Left kidney (tissue), 2 donors: ENCODE measurements around the gene RPL35. TPM values are rescaled to one million over a fixed set of nuclear protein-coding genes. Genes with fewer than 3 reads are reported as not detected.
"Not testable (repeated sequence)": the region's sequence is repeated elsewhere in the genome, so short reads cannot be mapped to it uniquely, and the experiment has no call there.

Experiments
- DNase-seq: peaks from one replicate; pipeline ENCODE4 v3.0.0-alpha.2; 2013
- polyA plus RNA-seq: library from polyadenylated mRNA; unstranded; fragments of 120-200 nt; gene quantifications from one replicate; pipeline ENCODE4 v1.2.1, GENCODE V29; 2013; ENCODE audit not compliant: insufficient read length

RPL35 gene
- polyA plus RNA-seq, 1 donor = 656 TPM

DNA sequence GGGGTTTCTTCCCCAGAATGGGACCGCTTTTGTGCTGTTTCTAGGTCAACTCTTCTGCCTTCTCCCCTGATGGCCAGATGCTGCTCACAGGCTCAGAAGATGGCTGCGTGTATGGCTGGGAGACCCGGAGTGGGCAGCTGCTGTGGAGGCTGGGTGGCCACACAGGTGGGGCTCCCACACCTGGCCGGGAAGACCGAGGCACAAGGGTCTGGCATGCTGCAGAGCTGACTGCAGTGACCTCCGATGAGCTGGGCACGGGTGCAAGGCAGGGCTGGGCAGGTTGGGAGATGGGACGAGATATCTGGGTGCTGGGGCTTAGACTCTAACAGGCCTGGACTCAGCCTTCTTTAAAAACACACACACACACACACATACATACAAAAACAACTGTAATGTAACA is 7.6 kb downstream of the RPL35 start:
- DNase-seq = no peak

DNA sequence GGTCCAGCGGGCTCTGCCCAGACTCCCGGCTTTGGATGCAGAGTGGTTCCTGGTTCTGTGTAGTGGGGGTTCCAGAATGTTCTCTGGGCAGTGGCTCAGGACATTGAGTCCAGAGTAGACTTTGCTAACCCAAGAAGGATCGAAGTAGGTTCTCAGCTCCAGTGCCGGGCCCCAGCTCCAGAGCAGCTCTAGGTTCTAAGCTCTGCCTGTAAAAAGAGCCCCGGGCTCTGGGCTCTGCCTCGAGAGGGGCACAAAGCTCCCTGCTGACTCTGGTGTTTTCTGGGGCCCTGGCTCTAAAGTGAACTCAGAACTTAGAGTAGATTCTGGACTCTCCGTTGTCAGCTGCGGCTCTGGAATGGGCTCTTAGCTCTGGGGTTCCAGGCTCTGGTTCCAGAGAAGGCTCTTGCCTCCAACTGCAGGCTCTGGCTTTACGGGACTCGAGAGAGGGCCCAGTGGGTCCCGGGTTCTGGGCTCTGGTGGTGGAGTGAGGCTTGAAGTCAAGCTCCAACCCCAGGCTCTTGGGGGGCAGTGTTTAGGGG is 8.1 kb downstream of the RPL35 start:
- no peak for DNase-seq

DNA sequence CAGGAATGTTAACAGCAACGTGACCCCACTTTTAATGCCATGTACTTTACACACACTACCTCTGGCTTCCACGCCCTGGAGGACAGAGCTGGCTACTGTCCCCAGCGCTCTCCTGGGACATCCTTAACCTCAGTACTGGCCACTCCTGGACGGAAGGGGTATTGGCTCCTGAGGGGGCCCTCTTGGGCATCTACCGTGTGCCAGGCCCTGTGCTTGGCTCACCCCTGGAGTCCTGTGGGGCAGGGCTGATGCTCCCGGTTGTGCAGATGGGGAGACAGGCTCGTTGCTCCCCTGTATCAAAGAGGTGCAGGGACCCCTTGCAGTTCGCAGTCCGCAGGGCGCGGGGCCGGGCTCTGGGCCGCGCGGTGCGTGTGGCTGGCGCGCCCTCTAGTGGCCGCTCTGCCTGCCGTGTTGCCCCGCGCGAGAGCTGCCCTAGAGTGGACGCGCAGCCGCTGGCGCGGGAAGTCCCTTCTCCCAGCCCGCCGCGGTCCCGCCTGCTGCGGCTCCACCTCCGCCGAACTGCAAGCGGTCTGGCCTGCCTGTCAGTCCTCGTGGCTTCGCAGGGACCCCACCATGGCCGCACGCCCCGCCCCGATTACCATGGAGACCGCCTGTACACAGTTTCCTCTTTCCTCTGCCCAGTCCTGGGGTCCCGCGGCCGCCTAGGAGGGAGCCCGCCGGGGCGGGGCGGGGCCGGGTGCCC is 8.8 kb downstream of the RPL35 start, which contains the start of gene WDR38:
TSS of gene WDR38 (plus strand) at position 632 of the 703 bp plus-strand sequence. CDS start 72 bp downstream, outside the sequence.
- peak; percentile 53 for DNase-seq

DNA sequence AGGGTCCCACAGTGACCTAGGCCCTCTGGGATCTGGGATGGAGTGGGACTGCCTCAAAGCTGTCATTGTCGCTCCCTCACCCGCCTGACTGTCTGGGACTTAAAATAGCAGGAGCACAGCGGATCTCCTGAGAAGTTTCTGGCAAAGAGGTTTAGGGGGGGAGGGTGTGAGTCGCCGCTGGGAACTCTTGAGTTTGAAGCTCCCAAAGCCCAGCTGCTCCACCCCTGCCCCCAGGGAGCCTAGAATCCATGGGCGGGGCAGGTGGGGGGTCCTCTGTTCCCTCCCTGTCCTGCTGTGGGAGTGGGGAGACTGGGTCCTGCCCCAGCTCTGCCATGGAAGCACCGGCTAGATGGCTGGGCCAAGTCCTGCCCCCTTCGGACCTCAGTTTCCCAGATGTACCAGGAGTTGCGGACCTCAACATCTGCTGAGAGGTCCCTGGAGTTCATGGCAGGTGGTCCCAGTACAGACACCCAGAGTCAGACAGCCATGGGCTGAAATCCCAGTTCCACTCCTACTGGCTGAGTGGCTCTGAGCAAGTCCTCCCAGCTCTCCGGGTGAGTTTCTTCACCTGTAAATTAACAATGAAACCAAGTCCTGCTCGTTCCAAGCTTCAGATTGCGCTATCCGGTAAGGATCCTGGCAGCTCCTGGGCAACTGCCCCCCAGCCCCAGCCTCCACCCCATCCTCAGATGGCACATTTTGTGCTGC is 9.5 kb downstream of the RPL35 start:
- DNase-seq = no peak

DNA sequence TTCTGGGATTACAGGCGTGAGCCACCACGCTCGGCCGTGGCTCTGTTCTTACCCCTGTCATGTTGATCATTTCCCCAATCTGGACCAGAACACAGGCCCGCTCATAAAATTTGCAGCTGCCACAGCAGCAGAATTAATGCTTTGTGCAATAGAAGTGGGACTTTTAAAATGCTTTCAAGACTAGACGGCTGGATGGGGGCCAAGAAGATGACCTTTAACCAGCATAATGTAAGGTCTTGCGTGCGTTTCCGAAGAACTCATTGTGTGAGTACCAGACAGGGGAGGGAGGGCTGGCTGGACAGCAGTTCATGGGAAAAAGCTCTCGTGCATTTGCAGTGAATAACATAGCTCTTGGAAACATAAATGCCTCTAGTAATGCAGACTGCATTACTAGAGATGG is 12.0 kb downstream of the RPL35 start:
- no peak for DNase-seq

DNA sequence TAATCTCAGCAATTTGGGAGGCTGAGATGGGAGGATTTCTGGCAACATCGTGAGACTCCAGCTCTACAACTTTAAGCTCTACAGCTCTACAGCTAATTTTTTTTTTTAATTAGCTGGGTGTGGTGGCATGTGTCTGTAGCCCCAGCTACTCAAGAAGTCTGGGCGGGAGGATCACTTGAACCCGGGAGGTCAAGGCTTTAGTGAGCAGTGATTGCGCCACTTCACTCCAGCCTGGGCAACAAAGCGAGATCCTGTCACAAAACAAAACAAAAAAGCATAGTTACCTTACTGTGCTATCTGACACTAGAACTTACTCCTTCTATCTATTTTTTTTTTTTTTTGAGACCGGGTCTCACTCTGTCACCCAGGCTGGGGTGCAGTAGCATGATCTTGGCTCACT is 14.8 kb downstream of the RPL35 start:
- DNase-seq = no peak

DNA sequence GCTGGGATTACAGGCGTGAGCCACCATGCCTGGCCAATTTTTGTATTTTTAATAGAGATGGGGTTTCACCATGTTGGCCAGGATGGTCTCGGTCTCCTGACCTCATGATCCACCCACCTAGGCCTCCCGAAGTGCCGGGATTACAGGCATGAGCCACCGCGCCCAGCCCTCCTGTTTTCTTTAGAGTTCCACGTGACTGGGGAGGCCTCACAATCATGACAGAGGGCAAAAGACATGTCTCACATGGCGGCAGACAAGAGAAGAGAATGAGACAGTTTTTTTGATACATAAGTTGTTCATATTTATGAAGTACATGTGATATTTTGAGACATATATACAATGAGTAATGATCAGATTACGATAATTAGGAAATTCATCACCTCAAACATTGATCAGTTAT is 15.3 kb downstream of the RPL35 start:
- DNase-seq = not testable (repeated sequence)

DNA sequence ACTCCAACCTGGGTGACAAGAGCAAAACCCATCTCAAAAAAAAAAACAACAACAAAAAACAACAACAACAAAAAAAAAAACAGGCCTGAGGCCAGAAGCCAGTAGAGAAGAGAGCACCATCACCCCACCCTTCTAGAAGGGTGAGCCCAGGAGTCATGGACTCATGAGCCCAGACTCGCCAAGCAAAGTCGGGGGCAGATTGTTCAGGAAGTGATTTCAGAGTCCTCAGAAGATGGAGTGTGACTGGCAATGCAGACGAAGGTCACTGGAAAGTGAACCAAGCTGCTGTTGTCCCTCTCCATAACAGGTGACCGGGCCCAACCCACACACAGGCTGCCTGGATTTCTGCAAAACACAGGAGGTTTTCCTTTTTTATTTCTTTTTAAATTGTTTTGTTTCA is 17.5 kb downstream of the RPL35 start:
- no peak for DNase-seq

DNA sequence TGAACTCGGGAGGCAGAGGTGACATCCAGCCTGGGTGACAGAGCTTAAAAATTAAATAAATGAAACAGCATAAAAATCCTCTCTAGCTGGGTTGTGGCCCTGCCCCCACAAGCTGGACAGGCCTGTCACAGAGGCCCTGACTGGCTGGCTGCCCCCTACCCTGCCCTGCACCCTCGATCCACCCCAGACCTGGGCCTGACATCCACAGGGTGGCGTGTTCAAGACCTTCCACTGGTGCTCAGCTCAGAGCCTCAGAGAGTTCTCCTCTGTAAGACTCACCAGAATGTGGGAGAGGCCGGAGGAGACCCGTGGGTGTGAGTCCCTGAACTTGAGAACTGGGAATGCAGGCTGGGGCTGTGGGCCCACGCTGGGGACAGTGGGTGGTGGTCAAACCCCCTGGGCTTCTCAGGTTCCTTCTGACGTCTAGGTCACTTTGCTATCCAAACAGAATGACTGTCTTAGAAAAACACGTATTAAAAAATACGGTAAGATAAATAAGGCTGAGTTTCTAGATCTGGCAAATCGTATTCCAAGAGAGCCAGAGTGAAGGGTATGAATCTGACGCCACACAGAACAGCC is 18.2 kb downstream of the RPL35 start:
- no peak for DNase-seq

DNA sequence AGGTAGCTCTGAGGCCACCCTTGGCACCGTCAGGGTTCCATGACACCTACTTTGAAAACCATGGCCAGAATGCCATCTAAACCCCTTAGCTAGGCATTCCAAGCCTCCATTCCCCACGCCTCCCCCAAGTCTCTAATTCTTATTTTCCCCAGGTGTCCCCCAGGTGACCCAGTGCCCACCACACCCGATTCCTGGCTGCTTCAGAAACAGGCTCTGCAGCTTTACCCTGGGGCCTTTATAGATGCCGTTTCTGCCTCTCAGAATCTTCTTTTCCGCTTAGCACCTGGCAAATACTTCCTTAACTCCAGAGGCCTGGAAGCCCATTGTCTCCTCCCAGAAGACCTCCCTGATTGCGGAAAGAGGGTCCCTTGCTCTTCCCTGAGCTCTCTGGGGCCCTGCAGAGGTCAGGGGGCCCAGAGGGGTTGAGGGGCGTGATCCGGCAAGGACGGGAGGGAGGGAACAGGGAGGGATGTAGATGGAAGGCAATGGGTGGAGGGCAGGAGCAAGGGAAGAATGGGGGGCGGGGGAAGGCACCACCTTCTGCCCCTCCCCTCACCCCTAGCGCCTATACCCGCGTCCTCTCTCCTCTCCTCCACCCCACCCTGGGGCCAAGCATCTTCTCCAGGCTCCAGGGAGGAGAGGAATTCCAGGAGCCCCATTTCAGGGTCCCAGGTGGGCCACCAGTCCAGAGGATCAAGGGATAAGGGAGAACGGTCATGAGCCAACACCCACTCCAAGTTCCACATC is 20.5 kb downstream of the RPL35 start:
- DNase-seq = no peak

DNA sequence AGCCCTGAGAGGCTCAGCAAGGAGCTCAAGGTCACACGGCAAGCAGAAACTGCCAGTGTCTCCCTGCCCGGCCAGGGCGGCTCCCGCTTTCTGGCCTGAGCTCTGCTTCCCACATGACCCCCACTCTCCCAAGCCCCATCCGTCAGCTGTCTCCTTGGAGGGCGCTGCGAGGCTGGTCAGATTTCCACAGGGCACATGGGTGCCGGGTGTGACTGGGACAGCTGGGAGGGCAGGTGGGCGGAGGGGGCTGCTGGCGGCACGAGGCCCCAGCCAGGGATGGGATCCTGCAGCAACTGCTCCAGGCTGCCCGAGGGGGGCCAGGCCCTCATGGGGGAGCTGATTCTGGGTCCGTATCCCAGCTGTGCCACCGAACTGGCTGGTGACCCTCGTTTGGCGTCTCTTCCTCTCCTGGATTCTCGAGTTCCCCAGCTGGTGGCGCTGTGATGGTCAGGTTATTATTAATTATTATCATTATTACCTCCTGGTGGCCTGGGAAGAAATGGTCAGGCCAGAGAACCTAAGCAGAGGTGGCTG is 21.4 kb downstream of the RPL35 start:
- DNase-seq = no peak

DNA sequence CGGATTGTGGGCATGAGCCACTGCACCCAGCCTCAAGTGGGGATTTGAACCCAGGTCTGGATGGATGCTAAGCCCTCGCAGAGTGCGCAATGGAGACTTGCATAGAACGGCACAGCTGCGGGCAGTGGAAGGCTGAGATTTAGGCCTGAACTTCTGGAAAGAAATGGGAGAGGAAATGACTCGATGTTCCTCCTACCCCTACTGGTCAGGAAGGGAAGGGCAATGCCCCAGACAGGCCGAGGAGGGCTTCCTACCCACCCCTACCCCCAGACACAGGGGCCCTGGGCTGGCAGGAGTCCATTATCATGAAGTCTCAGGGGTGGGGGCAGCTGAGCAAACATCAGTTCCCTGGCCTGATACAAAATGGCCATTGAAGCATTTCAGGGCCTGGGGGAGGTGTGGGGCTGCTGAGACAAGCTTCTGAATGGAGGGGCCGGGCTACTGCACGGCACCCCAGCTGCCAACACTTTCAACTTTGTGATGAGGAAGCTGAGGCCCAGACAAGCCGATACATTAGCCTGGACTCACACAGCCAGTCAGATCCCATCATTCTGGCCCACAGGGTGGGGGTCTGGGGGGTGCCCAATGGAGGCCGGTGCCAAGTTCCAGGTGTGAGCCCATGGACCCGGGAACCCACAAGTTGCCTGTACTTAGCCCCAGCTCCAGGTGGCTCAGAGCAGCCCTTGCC is 22.0 kb downstream of the RPL35 start:
- DNase-seq = no peak

DNA sequence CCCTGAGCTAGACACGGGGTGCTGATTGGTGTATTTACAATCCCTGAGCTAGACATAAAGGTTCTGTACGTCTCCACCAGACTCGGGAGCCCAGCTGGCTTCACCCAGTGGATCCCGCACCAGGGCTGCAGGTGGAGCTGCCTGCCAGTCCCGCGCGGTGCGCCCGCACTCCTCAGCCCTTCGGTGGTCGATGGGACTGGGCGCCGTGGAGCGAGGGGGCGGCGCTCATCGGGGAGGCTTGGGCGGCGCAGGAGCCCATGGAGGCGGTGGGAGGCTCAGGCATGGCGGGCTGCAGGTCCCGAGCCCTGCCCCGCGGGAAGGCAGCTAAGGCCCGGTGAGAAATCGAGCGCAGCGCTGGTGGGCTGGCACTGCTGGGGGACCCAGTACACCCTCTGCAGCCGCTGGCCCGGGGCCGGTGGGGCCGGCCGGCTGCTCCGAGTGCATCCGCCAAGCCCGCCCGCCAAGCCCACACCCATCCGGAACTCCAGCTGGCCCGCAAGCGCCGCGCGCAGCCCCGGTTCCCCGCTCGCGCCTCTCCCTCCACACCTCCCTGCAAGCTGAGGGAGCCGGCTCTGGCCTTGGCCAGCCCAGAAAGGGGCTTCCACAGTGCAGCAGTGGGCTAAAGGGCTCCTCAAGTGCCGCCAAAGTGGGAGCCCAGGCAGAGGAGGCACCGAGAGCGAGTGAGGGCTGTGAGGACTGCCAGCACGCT is 23.0 kb downstream of the RPL35 start:
- DNase-seq = not testable (repeated sequence)

DNA sequence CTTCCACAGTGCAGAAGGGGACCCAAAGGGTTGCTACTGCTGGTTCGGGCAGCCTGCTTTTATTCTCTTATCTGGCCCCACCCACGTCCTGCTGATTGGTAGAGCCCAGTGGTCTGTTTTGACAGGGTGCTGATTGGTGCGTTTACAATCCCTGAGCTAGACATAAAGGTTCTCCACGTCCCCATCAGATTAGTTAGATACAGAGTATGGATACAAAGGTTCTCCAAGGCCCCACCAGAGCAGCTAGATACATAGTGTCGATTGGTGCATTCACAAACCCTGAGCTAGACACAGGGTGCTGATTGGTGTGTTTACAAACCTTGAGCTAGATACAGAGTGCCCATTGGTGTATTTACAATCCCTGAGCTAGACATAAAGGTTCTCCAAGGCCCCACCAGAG is 23.6 kb downstream of the RPL35 start:
- DNase-seq = not testable (repeated sequence)

DNA sequence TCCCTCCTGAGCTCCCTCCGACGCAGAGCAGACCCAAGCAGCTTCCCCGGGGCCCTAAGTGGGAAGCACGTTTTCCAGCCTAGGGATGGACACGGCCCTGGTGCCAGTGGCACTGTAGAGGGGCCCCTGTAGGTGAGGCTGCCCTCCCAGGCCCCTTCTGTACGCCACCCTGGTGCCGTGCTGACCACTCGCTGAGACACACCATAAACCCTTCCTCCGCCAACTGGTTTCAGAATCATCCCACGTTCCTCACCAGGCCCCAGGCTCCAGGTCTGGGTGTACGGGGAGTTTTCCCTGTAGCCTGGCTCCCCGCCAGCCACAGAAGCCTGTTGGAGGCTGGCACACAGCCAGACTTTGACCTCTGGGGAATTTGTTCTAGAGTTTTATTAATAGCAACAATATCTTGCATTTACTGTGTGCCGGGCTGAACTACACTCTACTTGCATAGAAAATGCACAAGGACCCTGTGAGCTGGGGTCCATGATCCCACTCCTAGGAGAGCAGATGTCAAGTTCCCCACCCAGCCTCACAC is 26.7 kb downstream of the RPL35 start:
- peak; percentile 57 for DNase-seq

DNA sequence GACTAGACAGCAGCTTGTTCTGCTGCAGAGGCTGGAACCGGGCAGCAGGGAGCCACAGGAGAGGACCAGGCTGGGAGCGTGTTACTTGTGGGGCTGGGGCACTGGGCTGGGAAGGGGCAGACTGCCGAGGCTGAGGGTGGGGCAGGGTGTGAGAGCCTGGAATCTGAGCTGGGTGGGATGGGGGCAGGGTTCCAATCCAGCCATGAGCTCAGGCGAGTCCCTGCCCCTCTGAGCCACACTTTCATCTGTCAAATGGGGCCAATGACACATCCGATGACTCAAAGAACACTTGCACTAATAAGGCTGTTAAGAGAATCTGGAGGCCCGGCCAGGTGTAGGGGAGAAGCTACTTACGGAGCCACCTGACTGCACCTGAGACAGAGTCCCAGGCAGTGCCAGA is 27.2 kb downstream of the RPL35 start:
- DNase-seq = no peak

DNA sequence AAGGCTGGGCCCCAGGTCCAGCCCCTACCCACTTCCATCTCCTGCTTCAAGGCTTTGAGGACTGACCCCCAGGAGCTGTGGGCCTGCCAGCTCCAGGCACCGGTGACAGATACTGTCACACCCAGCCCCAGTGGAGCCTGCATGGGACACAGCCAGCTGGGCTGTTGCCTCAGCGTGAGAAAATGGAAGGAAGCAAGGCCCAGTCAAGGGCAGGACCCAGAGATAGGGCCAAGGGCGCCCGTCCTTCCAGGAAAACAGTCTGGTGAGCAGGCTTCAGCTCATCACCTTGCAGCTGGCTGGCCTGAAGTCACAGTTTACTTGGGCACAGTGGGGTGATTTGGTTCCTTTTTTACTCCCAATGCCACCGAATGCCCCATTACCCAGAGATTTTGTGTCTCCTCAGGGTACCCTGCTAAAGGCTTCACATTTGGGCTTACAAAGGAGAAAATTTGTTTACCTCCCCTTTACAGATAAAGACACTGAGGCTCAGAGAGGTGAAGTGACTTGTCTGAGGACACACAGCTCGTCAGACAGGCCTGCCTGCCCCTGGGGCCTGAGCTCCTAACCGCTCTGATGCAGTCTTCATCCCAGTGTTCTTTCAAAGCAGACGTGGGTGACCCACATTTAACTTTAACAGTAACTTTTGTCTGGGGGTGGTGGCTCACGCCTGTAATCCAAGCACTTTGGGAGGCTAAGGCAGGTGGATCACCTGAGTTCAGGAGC is 30.0 kb downstream of the RPL35 start:
- DNase-seq = no peak

DNA sequence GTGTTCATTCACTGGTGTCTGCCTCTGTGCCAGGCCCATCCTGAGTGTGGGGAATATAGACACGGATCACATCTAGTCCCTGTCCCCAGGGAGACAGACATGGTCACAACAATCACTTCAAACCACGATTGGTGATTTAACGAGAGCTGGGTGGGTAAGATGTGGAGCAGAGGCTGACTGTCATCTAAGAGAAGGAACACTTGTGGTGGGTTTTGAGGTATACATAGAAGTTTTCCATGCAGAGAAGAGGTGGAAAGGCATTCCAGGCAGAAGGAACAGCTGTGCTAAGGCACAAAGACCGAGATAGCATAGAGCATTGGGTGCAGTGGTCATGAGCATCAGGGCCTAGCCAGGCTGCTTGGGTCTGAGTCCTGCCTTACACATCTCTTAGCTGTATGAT is 31.2 kb downstream of the RPL35 start:
- DNase-seq = no peak

DNA sequence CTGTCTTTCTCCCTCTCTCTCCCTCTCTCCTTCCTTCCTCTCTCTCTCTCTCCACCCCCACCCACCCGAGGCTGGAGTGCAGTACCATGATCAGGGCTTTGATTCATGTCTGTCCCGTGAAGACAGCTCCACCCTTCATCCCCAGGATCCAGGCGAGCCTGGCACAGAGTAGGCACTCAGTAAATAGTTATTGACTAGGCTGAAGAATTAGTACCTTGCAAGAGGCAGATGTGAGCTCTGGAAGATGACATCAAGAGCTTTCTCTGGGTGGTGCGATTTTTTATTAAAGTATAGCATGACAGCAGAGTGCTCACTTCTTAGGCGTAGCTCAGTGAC is 32.5 kb downstream of the RPL35 start:
- DNase-seq = no peak
